HUES6 (cell line): ENCODE results near the gene MEDAG.

Experiments
- H3K27ac ChIP-seq: 2 replicates; pipeline ENCODE4 v1.7.0; 2013; ENCODE audit warnings: low read depth, mild to moderate bottlenecking, low read length, inconsistent platforms
- H3K27me3 ChIP-seq: 2 replicates; pipeline ENCODE4 v1.6.1; 2013; ENCODE audit warnings: low read length; ENCODE audit not compliant: control insufficient read depth, insufficient read depth
- H3K36me3 ChIP-seq: 2 replicates; pipeline ENCODE4 v1.6.1; 2013; ENCODE audit warnings: low read length; ENCODE audit not compliant: control insufficient read depth, insufficient read depth
- H3K4me1 ChIP-seq: 2 replicates; pipeline ENCODE4 v1.6.1; 2013; ENCODE audit warnings: low read length; ENCODE audit not compliant: control insufficient read depth, insufficient read depth
- H3K4me3 ChIP-seq: 2 replicates; pipeline ENCODE4 v1.5.1; 2013; ENCODE audit warnings: low read depth, low read length
- H3K9ac ChIP-seq: one replicate; pipeline ENCODE4 v1.6.1; 2013; ENCODE audit warnings: mild to moderate bottlenecking, low read length
- H3K9me3 ChIP-seq: 2 replicates; pipeline ENCODE4 v1.6.1; 2013; ENCODE audit warnings: low read depth, low read length; ENCODE audit not compliant: control insufficient read depth, insufficient read depth

MEDAG gene

DNA sequence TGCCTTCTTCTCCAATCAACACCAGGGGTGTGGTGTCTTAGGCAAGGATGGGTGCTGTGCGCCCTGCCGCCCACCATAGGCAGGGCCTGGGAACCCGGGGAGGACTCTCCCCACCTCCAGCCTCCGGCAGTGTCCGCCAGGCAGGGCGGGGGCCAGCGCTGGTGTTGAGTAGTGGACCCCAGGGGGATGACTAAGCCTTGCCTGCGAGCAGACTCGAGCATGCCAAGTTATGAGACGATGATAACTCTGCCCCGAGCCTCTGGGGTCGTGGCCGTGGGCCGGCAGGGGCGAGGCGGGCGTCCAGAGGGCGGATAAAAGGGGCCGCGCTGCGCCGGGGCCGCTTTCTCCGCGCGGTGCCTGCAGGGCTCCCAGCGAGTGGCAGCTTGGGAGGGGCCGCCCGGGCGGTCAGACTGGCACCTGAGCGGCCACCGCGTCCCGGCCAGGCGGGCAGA lies at the start of gene MEDAG:
Gene MEDAG (plus strand): TSS at position 340 of the 452 bp plus-strand sequence. CDS start 245 bp downstream, outside the sequence.
- Histone ChIP-seq H3K27me3 (peaks cover 52% of the 10 kb centered on the region), H3K9ac (peak within 1 kb of the TSS; percentile 10), H3K27ac (no peak within 1 kb of the TSS), H3K4me3 (peak within 1 kb of the TSS; percentile 60), H3K36me3 (no peaks in the 10 kb centered on the region), H3K9me3 (no peaks in the 10 kb centered on the region), H3K4me1 (peaks cover 6% of the 10 kb centered on the region; the same call in 1 of the 2 replicates)

DNA sequence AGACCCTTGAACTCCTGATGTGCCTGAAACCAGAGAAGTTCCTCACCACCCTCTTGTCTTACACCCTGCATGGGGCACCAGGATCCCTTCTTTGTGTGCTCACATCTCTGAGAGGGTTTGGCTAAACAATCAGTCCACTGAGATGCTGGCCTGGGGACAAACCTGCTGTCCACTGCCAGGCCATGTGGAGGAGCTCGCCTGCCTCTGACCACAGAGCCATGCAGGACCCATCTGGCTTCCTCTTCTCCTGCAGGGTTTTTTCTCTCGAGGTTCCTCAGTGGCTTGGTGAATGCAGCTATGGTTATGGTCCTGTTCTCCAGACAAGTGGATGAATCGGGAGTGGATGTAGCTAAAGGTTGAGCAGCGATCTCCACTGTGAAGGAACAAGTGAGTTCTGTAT lies 49.1 kb upstream of the MEDAG start:
- H3K27ac ChIP-seq, result no peak overlapping the region
- peaks cover 14% of the 10 kb centered on the region for H3K27me3 ChIP-seq
- no peaks in the 10 kb centered on the region for H3K36me3 ChIP-seq

DNA sequence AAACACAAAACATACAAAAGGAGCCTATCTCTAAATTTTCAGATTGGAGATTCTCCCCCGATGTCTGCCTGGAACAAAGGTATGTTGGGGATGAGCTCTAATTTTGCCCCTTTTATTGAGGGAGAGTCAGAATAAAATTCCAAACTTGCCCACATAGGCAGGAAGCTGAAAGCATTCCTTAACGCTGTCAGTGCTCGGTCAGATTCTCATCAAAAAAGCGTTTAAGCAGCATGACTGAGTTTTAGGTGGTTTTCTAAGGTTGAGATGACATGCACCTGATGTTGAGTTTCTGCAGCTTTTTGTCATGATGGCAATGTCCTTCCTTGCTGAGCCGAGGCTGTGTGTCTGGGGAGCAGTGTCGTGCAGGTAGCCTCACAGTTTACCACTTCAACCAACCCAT lies 48.4 kb upstream of the MEDAG start:
- H3K9me3 ChIP-seq, result peaks cover 7% of the 10 kb centered on the region; the same call in 1 of the 2 replicates
- no peaks in the 10 kb centered on the region for H3K36me3 ChIP-seq
- H3K9ac ChIP-seq, result no peak overlapping the region
- H3K27ac ChIP-seq, result no peak overlapping the region
- H3K27me3 ChIP-seq, result peaks cover 20% of the 10 kb centered on the region
- H3K4me3 ChIP-seq, result no peak overlapping the region
- peaks cover 13% of the 10 kb centered on the region for H3K4me1 ChIP-seq

More for the DNA sequence above, 49.1 kb upstream of the MEDAG start:
- no peak overlapping the region for H3K9ac ChIP-seq
- peaks cover 7% of the 10 kb centered on the region; the same call in 1 of the 2 replicates for H3K4me1 ChIP-seq
- peaks cover 7% of the 10 kb centered on the region; the same call in 1 of the 2 replicates for H3K9me3 ChIP-seq
- no peak overlapping the region for H3K4me3 ChIP-seq

DNA sequence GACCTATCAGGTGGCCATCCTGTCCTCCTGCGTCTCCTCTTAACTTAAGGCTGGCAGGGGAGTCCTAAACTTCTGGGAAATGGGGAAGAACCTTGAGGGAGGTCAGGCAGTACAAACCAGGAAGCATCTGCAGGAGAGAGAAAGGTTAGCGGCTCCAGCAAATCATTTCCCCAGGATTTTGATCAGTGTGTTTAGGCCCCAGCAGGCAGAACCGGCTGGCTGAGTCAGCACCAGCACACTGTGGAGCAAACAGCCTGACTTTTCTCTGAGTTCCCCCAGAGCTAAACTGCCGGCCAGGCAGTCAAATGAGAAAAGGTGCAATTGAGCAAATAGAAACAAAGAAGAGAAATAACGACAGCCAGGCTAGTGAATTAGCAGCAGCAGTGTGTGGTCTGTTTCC lies 46.7 kb upstream of the MEDAG start:
- H3K4me1 ChIP-seq, result peaks cover 29% of the 10 kb centered on the region
- no peak overlapping the region for H3K27ac ChIP-seq

DNA sequence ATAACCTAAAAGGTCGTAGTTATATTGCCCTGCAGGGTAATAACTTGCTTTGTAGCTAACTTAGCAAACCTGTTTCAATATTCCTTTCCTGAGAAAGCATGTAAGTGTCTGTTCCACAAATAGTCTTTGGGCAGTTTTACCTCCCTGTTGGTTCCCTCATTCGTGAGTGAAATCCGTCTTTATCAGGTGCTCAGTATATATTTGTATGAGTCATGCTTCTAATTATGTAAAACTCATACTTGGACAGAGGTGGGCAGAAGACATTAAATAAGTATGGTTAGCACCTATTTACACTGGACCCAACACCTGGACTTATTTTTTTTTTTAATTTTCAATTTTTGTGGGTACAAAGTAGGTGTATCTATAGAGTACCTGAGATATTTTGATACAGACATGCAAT lies 44.9 kb upstream of the MEDAG start:
- Histone ChIP-seq H3K27me3 (peaks cover 25% of the 10 kb centered on the region), H3K9me3 (peaks cover 7% of the 10 kb centered on the region; the same call in 1 of the 2 replicates), H3K4me3 (no peak overlapping the region), H3K4me1 (peaks cover 40% of the 10 kb centered on the region), H3K27ac (no peak overlapping the region), H3K9ac (no peak overlapping the region), H3K36me3 (no peaks in the 10 kb centered on the region)

More for the DNA sequence above, 46.7 kb upstream of the MEDAG start:
- H3K27me3 ChIP-seq, result peaks cover 25% of the 10 kb centered on the region
- no peak overlapping the region for H3K9ac ChIP-seq
- H3K4me3 ChIP-seq, result no peak overlapping the region
- H3K36me3 ChIP-seq, result no peaks in the 10 kb centered on the region
- peaks cover 7% of the 10 kb centered on the region; the same call in 1 of the 2 replicates for H3K9me3 ChIP-seq

DNA sequence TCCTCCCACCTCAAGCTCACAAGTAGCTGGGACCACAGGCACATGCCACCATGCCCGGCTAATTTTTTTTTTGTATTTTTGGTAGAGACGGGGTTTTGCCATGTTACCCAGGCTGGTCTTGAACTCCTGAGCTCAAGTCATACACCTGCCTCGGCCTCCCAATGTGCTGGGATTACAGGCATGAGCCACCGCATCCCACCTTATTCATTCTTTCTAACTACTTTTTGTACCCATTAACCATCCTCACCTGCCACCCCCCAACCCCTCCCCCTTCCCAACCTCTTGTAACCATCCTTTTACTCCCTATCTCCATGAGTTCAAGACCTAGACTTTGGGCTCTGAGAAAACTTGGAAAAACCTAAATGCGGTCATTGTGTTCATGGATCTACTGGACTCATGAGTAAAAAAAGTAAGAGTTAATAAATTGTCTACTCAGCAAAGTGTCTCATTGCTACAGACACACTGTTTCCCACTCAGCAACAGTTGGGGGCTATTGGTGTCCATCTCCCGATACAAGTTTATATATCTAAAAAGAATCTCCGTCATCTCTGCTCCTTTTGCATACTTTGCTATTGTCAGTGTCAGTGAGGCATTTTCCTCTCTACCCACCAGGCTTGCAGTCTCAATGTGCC lies 44.1 kb upstream of the MEDAG start:
- H3K27ac ChIP-seq, result no peak overlapping the region
- peaks cover 45% of the 10 kb centered on the region for H3K4me1 ChIP-seq

DNA sequence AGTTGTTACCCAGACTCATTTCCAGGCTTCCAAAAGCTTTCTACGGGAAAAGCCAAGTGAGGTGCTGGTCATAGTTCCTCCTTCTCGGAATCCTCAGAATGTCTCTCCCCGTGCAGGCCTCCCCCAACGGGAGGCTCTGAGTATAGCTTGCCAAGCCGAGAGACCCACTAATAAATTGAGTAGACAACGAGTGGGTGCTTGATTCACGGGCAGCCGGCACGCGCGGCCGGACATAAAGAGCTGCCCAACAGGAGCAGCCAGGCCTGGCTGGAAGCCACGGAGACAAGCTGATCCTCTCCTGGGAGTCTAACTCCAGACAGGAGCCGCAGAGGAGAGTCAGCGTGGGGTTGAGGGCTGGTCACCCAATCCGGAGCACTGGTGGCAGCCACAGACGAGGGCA lies 43.4 kb upstream of the MEDAG start:
- H3K36me3 ChIP-seq, result no peaks in the 10 kb centered on the region
- peak overlapping the region; percentile 50 for H3K4me3 ChIP-seq
- peaks cover 25% of the 10 kb centered on the region for H3K27me3 ChIP-seq
- H3K9ac ChIP-seq, result no peak overlapping the region
- H3K4me1 ChIP-seq, result peaks cover 48% of the 10 kb centered on the region
- peaks cover 7% of the 10 kb centered on the region; the same call in 1 of the 2 replicates for H3K9me3 ChIP-seq
- no peak overlapping the region for H3K27ac ChIP-seq

More for the DNA sequence above, 44.1 kb upstream of the MEDAG start:
- Histone ChIP-seq H3K27me3 (peaks cover 25% of the 10 kb centered on the region), H3K36me3 (no peaks in the 10 kb centered on the region), H3K9ac (no peak overlapping the region), H3K9me3 (peaks cover 7% of the 10 kb centered on the region; the same call in 1 of the 2 replicates), H3K4me3 (no peak overlapping the region)

DNA sequence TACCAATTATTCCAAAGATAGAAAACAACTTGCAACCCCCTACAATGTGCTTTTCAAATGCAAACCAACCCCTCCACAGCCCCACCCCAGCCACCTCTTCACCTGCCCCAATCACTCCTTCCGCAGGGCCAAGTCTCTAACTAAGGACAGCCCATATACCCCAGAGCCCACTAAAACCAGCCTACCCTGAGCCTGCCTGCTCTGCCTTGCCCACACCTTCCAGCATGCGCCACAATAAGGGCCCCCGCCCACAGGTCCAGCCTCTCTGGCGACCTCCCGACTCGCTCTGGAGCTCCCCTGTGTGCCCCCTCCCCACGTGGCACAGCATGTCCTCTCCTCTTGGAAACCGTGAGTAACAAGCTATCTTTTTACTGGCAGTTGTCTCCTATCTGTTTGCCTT lies 42.8 kb upstream of the MEDAG start:
- no peaks in the 10 kb centered on the region for H3K36me3 ChIP-seq
- H3K4me3 ChIP-seq, result peak overlapping the region; percentile 50
- H3K9ac ChIP-seq, result peak overlapping the region; percentile 52
- peaks cover 48% of the 10 kb centered on the region for H3K4me1 ChIP-seq
- H3K27me3 ChIP-seq, result peaks cover 25% of the 10 kb centered on the region
- peak overlapping the region; percentile 1; the same call in 1 of the 2 replicates for H3K27ac ChIP-seq
- peaks cover 7% of the 10 kb centered on the region; the same call in 1 of the 2 replicates for H3K9me3 ChIP-seq

DNA sequence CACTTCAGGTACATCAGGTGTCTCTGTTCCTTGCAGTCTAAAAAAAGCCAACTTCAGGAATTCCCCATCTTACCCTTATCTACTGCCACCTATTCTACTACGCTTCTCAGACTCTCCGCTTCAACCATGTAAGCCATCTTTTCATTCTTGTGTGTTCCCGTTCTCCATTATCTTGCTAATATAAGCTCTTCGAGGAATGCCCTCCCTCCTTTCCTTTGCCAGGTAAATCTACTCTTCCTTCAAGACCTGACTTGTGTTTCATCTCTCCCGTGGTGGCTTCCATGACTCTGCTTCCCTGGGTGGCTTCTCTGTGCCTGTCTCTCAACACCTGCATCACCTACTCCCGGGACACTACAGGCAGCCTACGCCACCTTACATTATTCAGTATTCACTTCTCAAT lies 42.3 kb upstream of the MEDAG start:
- Histone ChIP-seq H3K4me1 (peaks cover 48% of the 10 kb centered on the region), H3K27ac (peak overlapping the region; percentile 1; the same call in 1 of the 2 replicates), H3K9me3 (0 out of 2 replicates have a peak, but pooled peaks cover under 1% of the 10 kb centered on the region), H3K4me3 (peak overlapping the region; percentile 50), H3K27me3 (peaks cover 25% of the 10 kb centered on the region), H3K9ac (peak overlapping the region; percentile 52), H3K36me3 (no peaks in the 10 kb centered on the region)

DNA sequence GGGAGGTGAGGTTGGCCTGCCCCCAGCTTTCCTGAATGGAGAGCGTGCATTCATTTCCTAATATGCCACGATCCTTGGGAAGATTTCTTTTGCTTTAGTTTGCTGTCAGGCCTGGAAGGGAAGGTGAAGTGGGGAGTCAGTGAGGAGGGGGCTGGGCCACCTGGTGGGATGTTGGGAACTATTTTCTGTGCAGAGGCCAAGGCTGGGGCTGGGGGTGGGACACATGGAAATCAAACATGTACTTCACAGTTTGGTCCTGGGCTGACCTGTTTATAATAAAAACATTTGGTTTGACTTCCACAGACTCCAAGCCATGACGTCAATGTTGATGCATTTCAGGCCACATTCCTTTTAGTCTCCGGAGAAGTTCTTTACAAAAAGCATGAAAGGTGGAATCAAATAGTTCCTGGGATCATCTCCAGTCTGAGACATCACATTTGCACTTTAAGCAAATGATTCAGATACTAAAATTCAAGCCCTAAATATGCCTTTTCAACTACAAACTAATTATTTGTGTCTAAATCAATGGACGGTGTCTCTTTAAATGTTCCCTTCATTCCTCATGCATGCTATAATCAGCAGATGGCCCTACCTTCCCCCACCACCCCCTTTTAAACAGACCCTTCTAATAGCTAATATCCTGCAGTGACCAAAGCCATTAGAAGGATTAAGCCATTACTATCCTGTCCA lies 41.5 kb upstream of the MEDAG start:
- Histone ChIP-seq H3K9ac (peak overlapping the region; percentile 52), H3K4me3 (peak overlapping the region; percentile 50), H3K27me3 (peaks cover 25% of the 10 kb centered on the region), H3K27ac (peak overlapping the region; percentile 35; the same call in 1 of the 2 replicates), H3K4me1 (peaks cover 51% of the 10 kb centered on the region), H3K36me3 (no peaks in the 10 kb centered on the region), H3K9me3 (no peaks in the 10 kb centered on the region)
